Measurements from ENCODE around the gene LDB2.

Gene LDB2

GRCh38 chr4:16483540-16483939, 414.9 kb downstream of the LDB2 start:
- Histone ChIP-seq H3K4me1 (ENCODE audit: control insufficient read depth, insufficient read depth, low read length, poor library complexity, severe bottlenecking) (no peaks in the 10 kb centered on the region), H3K27ac (ENCODE audit: insufficient read depth, low read length, poor library complexity, severe bottlenecking) (no peak overlapping the region), H3K4me3 (ENCODE audit: insufficient read depth, low read depth, low read length, poor library complexity, severe bottlenecking) (no peak overlapping the region), H3K27me3 (replicated peaks; ENCODE audit: control insufficient read depth, insufficient read depth, low read length, poor library complexity, severe bottlenecking) (no peaks in the 10 kb centered on the region), H3K9me3 (ENCODE audit: control insufficient read depth, low read length) (no peaks in the 10 kb centered on the region), H3K36me3 (ENCODE audit: control insufficient read depth, insufficient read depth, low read length) (no peaks in the 10 kb centered on the region)
- no peak for DNase-seq

GRCh38 chr4:16480011-16480410, 418.4 kb downstream of the LDB2 start:
- no peak for DNase-seq
- H3K36me3 ChIP-seq (ENCODE audit: control insufficient read depth, insufficient read depth, low read length), result no peaks in the 10 kb centered on the region
- no peaks in the 10 kb centered on the region for H3K4me1 ChIP-seq (ENCODE audit: control insufficient read depth, insufficient read depth, low read length, poor library complexity, severe bottlenecking)
- no peaks in the 10 kb centered on the region for H3K9me3 ChIP-seq (ENCODE audit: control insufficient read depth, low read length)
- no peaks in the 10 kb centered on the region for H3K27me3 ChIP-seq (replicated peaks; ENCODE audit: control insufficient read depth, insufficient read depth, low read length, poor library complexity, severe bottlenecking)
- H3K4me3 ChIP-seq (ENCODE audit: insufficient read depth, low read depth, low read length, poor library complexity, severe bottlenecking), result no peak overlapping the region
- no peak overlapping the region for H3K27ac ChIP-seq (ENCODE audit: insufficient read depth, low read length, poor library complexity, severe bottlenecking)

GRCh38 chr4:16472537-16472936, 425.9 kb downstream of the LDB2 start:
- Histone ChIP-seq H3K4me1 (ENCODE audit: control insufficient read depth, insufficient read depth, low read length, poor library complexity, severe bottlenecking) (no peaks in the 10 kb centered on the region), H3K9me3 (ENCODE audit: control insufficient read depth, low read length) (no peaks in the 10 kb centered on the region), H3K27ac (ENCODE audit: insufficient read depth, low read length, poor library complexity, severe bottlenecking) (no peak overlapping the region), H3K27me3 (replicated peaks; ENCODE audit: control insufficient read depth, insufficient read depth, low read length, poor library complexity, severe bottlenecking) (no peaks in the 10 kb centered on the region), H3K36me3 (ENCODE audit: control insufficient read depth, insufficient read depth, low read length) (no peaks in the 10 kb centered on the region), H3K4me3 (ENCODE audit: insufficient read depth, low read depth, low read length, poor library complexity, severe bottlenecking) (no peak overlapping the region)
- no peak for DNase-seq

- Histone ChIP-seq H3K4me3 (ENCODE audit: insufficient read depth, low read depth, low read length, poor library complexity, severe bottlenecking) (no peak overlapping the region), H3K27ac (ENCODE audit: insufficient read depth, low read length, poor library complexity, severe bottlenecking) (no peak overlapping the region), H3K36me3 (ENCODE audit: control insufficient read depth, insufficient read depth, low read length) (no peaks in the 10 kb centered on the region), H3K27me3 (replicated peaks; ENCODE audit: control insufficient read depth, insufficient read depth, low read length, poor library complexity, severe bottlenecking) (no peaks in the 10 kb centered on the region), H3K9me3 (ENCODE audit: control insufficient read depth, low read length) (no peaks in the 10 kb centered on the region), H3K4me1 (ENCODE audit: control insufficient read depth, insufficient read depth, low read length, poor library complexity, severe bottlenecking) (no peaks in the 10 kb centered on the region)
- no peak for DNase-seq
Observed at GRCh38 chr4:16467061-16467460, 431.4 kb downstream of the LDB2 start.

- DNase-seq, result no peak
Observed at GRCh38 chr4:16466581-16466980, 431.9 kb downstream of the LDB2 start.

GRCh38 chr4:16464651-16465050, 433.8 kb downstream of the LDB2 start:
- Histone ChIP-seq H3K27me3 (replicated peaks; ENCODE audit: control insufficient read depth, insufficient read depth, low read length, poor library complexity, severe bottlenecking) (no peaks in the 10 kb centered on the region), H3K27ac (ENCODE audit: insufficient read depth, low read length, poor library complexity, severe bottlenecking) (no peak overlapping the region), H3K9me3 (ENCODE audit: control insufficient read depth, low read length) (no peaks in the 10 kb centered on the region), H3K36me3 (ENCODE audit: control insufficient read depth, insufficient read depth, low read length) (no peaks in the 10 kb centered on the region), H3K4me3 (ENCODE audit: insufficient read depth, low read depth, low read length, poor library complexity, severe bottlenecking) (no peak overlapping the region), H3K4me1 (ENCODE audit: control insufficient read depth, insufficient read depth, low read length, poor library complexity, severe bottlenecking) (no peaks in the 10 kb centered on the region)
- no peak for DNase-seq

More at GRCh38 chr4:16466581-16466980, 431.9 kb downstream of the LDB2 start:
- Histone ChIP-seq H3K9me3 (ENCODE audit: control insufficient read depth, low read length) (no peaks in the 10 kb centered on the region), H3K27me3 (replicated peaks; ENCODE audit: control insufficient read depth, insufficient read depth, low read length, poor library complexity, severe bottlenecking) (no peaks in the 10 kb centered on the region), H3K4me1 (ENCODE audit: control insufficient read depth, insufficient read depth, low read length, poor library complexity, severe bottlenecking) (no peaks in the 10 kb centered on the region), H3K36me3 (ENCODE audit: control insufficient read depth, insufficient read depth, low read length) (no peaks in the 10 kb centered on the region), H3K27ac (ENCODE audit: insufficient read depth, low read length, poor library complexity, severe bottlenecking) (no peak overlapping the region), H3K4me3 (ENCODE audit: insufficient read depth, low read depth, low read length, poor library complexity, severe bottlenecking) (no peak overlapping the region)

- DNase-seq, result no peak
- Histone ChIP-seq H3K36me3 (ENCODE audit: control insufficient read depth, insufficient read depth, low read length) (no peaks in the 10 kb centered on the region), H3K4me1 (ENCODE audit: control insufficient read depth, insufficient read depth, low read length, poor library complexity, severe bottlenecking) (no peaks in the 10 kb centered on the region), H3K27me3 (replicated peaks; ENCODE audit: control insufficient read depth, insufficient read depth, low read length, poor library complexity, severe bottlenecking) (no peaks in the 10 kb centered on the region), H3K9me3 (ENCODE audit: control insufficient read depth, low read length) (no peaks in the 10 kb centered on the region), H3K27ac (ENCODE audit: insufficient read depth, low read length, poor library complexity, severe bottlenecking) (no peak overlapping the region), H3K4me3 (ENCODE audit: insufficient read depth, low read depth, low read length, poor library complexity, severe bottlenecking) (no peak overlapping the region)
Observed at GRCh38 chr4:16462656-16463055, 435.8 kb downstream of the LDB2 start.

GRCh38 chr4:16461362-16461761, 437.1 kb downstream of the LDB2 start:
- Histone ChIP-seq H3K4me3 (ENCODE audit: insufficient read depth, low read depth, low read length, poor library complexity, severe bottlenecking) (no peak overlapping the region), H3K27me3 (replicated peaks; ENCODE audit: control insufficient read depth, insufficient read depth, low read length, poor library complexity, severe bottlenecking) (no peaks in the 10 kb centered on the region), H3K9me3 (ENCODE audit: control insufficient read depth, low read length) (no peaks in the 10 kb centered on the region), H3K4me1 (ENCODE audit: control insufficient read depth, insufficient read depth, low read length, poor library complexity, severe bottlenecking) (no peaks in the 10 kb centered on the region), H3K36me3 (ENCODE audit: control insufficient read depth, insufficient read depth, low read length) (no peaks in the 10 kb centered on the region), H3K27ac (ENCODE audit: insufficient read depth, low read length, poor library complexity, severe bottlenecking) (no peak overlapping the region)
- DNase-seq, result no peak

GRCh38 chr4:16457944-16458343, 440.5 kb downstream of the LDB2 start:
- no peaks in the 10 kb centered on the region for H3K4me1 ChIP-seq (ENCODE audit: control insufficient read depth, insufficient read depth, low read length, poor library complexity, severe bottlenecking)
- DNase-seq, result no peak
- no peak overlapping the region for H3K4me3 ChIP-seq (ENCODE audit: insufficient read depth, low read depth, low read length, poor library complexity, severe bottlenecking)
- H3K27ac ChIP-seq (ENCODE audit: insufficient read depth, low read length, poor library complexity, severe bottlenecking), result no peak overlapping the region
- H3K36me3 ChIP-seq (ENCODE audit: control insufficient read depth, insufficient read depth, low read length), result no peaks in the 10 kb centered on the region
- H3K9me3 ChIP-seq (ENCODE audit: control insufficient read depth, low read length), result no peaks in the 10 kb centered on the region
- no peaks in the 10 kb centered on the region for H3K27me3 ChIP-seq (replicated peaks; ENCODE audit: control insufficient read depth, insufficient read depth, low read length, poor library complexity, severe bottlenecking)
